MM.1S (cell line): ENCODE data around the gene RREB1.

Experiments
- DNase-seq: peaks from one replicate; pipeline ENCODE4 v3.0.0-alpha.2; 2015
- H2AFZ ChIP-seq: fragments of 300-600 bp; sonication (generic); 2 replicates; pipeline ENCODE4 v1.6.0; 2016; ENCODE audit warnings: antibody characterized with exemption, low read length
- H3F3A ChIP-seq: fragments of 300-600 bp; sonication (generic); 2 replicates; pipeline ENCODE4 v1.6.1; 2016; ENCODE audit warnings: mild to moderate bottlenecking, antibody characterized with exemption, low read length, moderate library complexity, mixed read lengths; ENCODE audit not compliant: insufficient read depth
- H3K27ac ChIP-seq: fragments of 300-600 bp; sonication (generic); 2 replicates; pipeline ENCODE4 v1.5.1; 2016; ENCODE audit warnings: mild to moderate bottlenecking, low read length
- H3K27me3 ChIP-seq: fragments of 300-600 bp; sonication (generic); replicated peaks from 2 replicates; pipeline ENCODE4 v1.6.0; 2016; ENCODE audit warnings: low read length; ENCODE audit not compliant: insufficient read depth
- H3K36me3 ChIP-seq: fragments of 300-600 bp; sonication (generic); replicated peaks from 2 replicates; pipeline ENCODE4 v1.6.1; 2016; ENCODE audit warnings: mild to moderate bottlenecking, low read length, mixed read lengths; ENCODE audit not compliant: insufficient read depth
- H3K4me1 ChIP-seq: fragments of 300-600 bp; sonication (generic); 2 replicates; pipeline ENCODE4 v1.6.1; 2016; ENCODE audit warnings: low read length, mixed read lengths
- H3K4me2 ChIP-seq: fragments of 300-600 bp; sonication (generic); 2 replicates; pipeline ENCODE4 v1.6.0; 2016; ENCODE audit warnings: low read depth, low read length
- H3K4me3 ChIP-seq: fragments of 300-600 bp; sonication (generic); 2 replicates; pipeline ENCODE4 v1.5.1; 2016; ENCODE audit warnings: low read length, mixed read lengths
- H3K79me2 ChIP-seq: fragments of 300-600 bp; sonication (generic); 2 replicates; pipeline ENCODE4 v1.6.1; 2016; ENCODE audit warnings: mixed run types, low read length, mixed read lengths
- H3K9ac ChIP-seq: fragments of 300-600 bp; sonication (generic); 2 replicates; pipeline ENCODE4 v1.6.1; 2016; ENCODE audit warnings: low read length, mixed read lengths
- H3K9me2 ChIP-seq: fragments of 300-600 bp; sonication (generic); replicated peaks from 2 replicates; pipeline ENCODE4 v1.6.1; 2016; ENCODE audit warnings: mild to moderate bottlenecking, low read length, mixed read lengths; ENCODE audit not compliant: insufficient read depth
- H3K9me3 ChIP-seq: fragments of 300-600 bp; sonication (generic); replicated peaks from 2 replicates; pipeline ENCODE4 v1.6.1; 2016; ENCODE audit warnings: mild to moderate bottlenecking, low read length, mixed read lengths; ENCODE audit not compliant: insufficient read depth
- H4K20me1 ChIP-seq: fragments of 300-600 bp; sonication (generic); 2 replicates; pipeline ENCODE4 v1.6.1; 2016; ENCODE audit warnings: mild to moderate bottlenecking, low read length, moderate library complexity, mixed read lengths; ENCODE audit not compliant: insufficient read depth
- EZH2 ChIP-seq: fragments of 300-600 bp; sonication (generic); optimal IDR thresholded peaks from 2 replicates; pipeline ENCODE3; 2017; ENCODE audit warnings: low read depth, mild to moderate bottlenecking, antibody characterized with exemption, low read length, mixed read lengths
- EZH2phosphoT487 ChIP-seq: fragments of 300-600 bp; sonication (generic); IDR thresholded peaks from 2 replicates; pipeline ENCODE4 v1.6.1; 2018; ENCODE audit warnings: antibody characterized with exemption, low read length
- TF ChIP-seq, protein P1 (sequence below): fragments of 300-600 bp; sonication (generic); IDR thresholded peaks from 2 replicates; pipeline ENCODE4 v1.5.1; 2016; ENCODE audit warnings: antibody characterized with exemption, low read length, mixed read lengths

The RREB1 gene

DNA sequence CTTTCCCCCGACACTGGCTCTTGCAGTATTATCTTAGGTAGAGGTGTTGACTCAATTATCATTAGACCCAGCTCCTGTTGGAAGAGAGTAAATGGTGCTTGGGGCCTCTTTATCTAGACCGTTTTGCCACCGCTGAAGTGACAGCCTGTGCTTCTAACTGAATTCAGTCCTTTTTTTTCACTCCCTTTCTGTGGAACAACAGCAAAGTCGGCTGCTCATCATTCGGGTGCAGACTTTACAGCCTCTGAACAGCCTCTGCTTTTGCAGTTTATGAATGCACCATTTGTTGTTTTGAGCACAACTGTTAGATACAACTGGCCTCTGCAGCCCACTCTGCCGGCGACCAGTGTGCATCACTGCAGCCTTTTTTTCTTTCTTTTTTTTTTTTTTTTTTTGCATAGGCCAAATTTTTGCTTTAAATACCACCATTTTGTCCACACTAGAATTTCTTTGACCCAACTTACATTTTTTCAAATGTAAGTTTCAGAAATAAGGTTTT is 35.8 kb downstream of the RREB1 start:
- peaks cover 60% of the 10 kb centered on the region for H3F3A ChIP-seq
- no peak for TF ChIP-seq EZH2phosphoT487
- TF ChIP-seq, protein P1, sequence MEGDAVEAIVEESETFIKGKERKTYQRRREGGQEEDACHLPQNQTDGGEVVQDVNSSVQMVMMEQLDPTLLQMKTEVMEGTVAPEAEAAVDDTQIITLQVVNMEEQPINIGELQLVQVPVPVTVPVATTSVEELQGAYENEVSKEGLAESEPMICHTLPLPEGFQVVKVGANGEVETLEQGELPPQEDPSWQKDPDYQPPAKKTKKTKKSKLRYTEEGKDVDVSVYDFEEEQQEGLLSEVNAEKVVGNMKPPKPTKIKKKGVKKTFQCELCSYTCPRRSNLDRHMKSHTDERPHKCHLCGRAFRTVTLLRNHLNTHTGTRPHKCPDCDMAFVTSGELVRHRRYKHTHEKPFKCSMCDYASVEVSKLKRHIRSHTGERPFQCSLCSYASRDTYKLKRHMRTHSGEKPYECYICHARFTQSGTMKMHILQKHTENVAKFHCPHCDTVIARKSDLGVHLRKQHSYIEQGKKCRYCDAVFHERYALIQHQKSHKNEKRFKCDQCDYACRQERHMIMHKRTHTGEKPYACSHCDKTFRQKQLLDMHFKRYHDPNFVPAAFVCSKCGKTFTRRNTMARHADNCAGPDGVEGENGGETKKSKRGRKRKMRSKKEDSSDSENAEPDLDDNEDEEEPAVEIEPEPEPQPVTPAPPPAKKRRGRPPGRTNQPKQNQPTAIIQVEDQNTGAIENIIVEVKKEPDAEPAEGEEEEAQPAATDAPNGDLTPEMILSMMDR: peak; percentile 44
- H3K9me3 ChIP-seq: no peaks in the 10 kb centered on the region
- H3K79me2 ChIP-seq: peaks cover 86% of the 10 kb centered on the region
- H2AFZ ChIP-seq: no peak overlapping the region
- H3K9me2 ChIP-seq: no peaks in the 10 kb centered on the region
- H3K4me3 ChIP-seq: peak overlapping the region; percentile 12; the same call in 1 of the 2 replicates
- H3K27me3 ChIP-seq: no peaks in the 10 kb centered on the region
- no peaks in the 10 kb centered on the region for H3K36me3 ChIP-seq
- DNase-seq: peak; percentile 45
- peak overlapping the region; percentile 61; the same call in 1 of the 2 replicates for H3K9ac ChIP-seq
- peaks cover 81% of the 10 kb centered on the region for H3K4me1 ChIP-seq
- H4K20me1 ChIP-seq: no peaks in the 10 kb centered on the region
- H3K27ac ChIP-seq: peak overlapping the region; percentile 82
- peak overlapping the region; percentile 88 for H3K4me2 ChIP-seq

DNA sequence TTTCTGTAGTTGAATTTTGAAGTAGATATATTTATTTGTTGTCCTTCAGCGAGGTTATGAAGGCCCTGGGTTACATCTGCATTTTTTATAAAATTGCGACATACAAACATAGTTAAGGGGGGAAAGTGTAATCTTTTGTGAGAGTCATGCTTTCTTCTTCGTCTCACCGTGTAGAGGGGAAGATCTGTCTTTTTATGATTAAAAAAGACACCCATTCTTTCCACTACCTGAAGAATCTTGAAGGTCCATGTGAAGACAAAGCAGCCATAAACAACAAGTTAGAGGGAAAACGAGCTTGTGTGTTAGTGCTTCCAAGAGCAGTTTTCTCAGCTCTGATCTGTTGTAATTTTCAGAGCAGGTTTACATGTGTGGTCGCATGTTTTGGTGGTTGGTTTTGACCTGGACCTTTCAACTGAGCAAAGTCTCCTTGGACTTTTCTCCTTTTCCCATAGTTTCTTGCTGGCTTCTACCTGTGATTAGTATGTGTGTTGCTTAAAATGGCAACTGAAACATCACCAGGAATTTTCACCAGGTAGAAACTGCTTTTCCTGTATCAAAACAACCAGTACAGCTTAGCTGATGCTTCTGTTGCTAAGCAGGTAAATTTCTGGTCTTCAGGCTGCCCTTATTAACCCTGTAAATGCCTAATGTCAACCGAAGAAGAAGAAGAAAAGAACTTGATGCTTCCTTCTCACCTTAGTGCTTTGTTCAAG is 37.3 kb downstream of the RREB1 start:
- peak; percentile 67 for DNase-seq
- H3K4me3 ChIP-seq: peak overlapping the region; percentile 43
- H3K27ac ChIP-seq: peak overlapping the region; percentile 82
- peak overlapping the region; percentile 61 for H3K9ac ChIP-seq
- H3K4me1 ChIP-seq: peaks cover 66% of the 10 kb centered on the region
- H3K36me3 ChIP-seq: no peaks in the 10 kb centered on the region
- peak overlapping the region; percentile 88 for H3K4me2 ChIP-seq
- no peaks in the 10 kb centered on the region for H3K9me2 ChIP-seq
- no peaks in the 10 kb centered on the region for H3K9me3 ChIP-seq
- no peak overlapping the region for H2AFZ ChIP-seq
- no peaks in the 10 kb centered on the region for H4K20me1 ChIP-seq
- peaks cover 45% of the 10 kb centered on the region for H3F3A ChIP-seq
- peaks cover 86% of the 10 kb centered on the region for H3K79me2 ChIP-seq
- TF ChIP-seq, protein P1: no peak
- no peak for TF ChIP-seq EZH2phosphoT487
- TF ChIP-seq EZH2: no peak
- no peaks in the 10 kb centered on the region for H3K27me3 ChIP-seq

DNA sequence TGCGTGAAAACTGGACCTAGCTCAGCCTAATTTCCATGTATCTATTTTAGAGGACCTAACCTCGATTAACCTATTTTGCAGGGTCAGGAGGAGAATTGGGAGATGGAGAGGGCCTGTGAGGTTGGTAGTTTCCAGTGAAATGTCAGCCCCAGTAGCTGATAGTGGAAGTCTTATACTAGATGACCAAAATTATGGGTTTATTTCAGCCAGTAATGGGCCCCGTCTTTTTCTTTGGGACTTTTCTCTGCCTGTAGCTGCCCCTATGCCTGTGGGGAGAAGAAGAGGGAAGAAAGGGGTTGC is 37.8 kb downstream of the RREB1 start:
- H3K9me2 ChIP-seq: no peaks in the 10 kb centered on the region
- peaks cover 61% of the 10 kb centered on the region for H3K4me1 ChIP-seq
- H3K27me3 ChIP-seq: no peaks in the 10 kb centered on the region
- peaks cover 86% of the 10 kb centered on the region for H3K79me2 ChIP-seq
- peaks cover 44% of the 10 kb centered on the region for H3F3A ChIP-seq
- H4K20me1 ChIP-seq: no peaks in the 10 kb centered on the region
- no peaks in the 10 kb centered on the region for H3K9me3 ChIP-seq
- peak overlapping the region; percentile 88 for H3K4me2 ChIP-seq
- no peaks in the 10 kb centered on the region for H3K36me3 ChIP-seq
- no peak for DNase-seq
- peak overlapping the region; percentile 43 for H3K4me3 ChIP-seq
- peak overlapping the region; percentile 61 for H3K9ac ChIP-seq
- H2AFZ ChIP-seq: no peak overlapping the region
- no peak for TF ChIP-seq EZH2
- no peak for TF ChIP-seq EZH2phosphoT487
- TF ChIP-seq, protein P1: no peak
- peak overlapping the region; percentile 82 for H3K27ac ChIP-seq
